ENCODE data around the gene ASS1. TPM values are rescaled to one million over a fixed set of nuclear protein-coding genes. Genes with fewer than 3 reads are reported as not detected.

The ASS1 gene
- total RNA-seq, 2 donors from 2014 or later, result not detected

- H3K4me1 Mint-ChIP-seq (ENCODE audit: low read depth in 2 of 2), result no peaks in the 10 kb centered on the region
- ATAC-seq (no peak), DNase-seq (ENCODE audit: low spot score) (no peak)
- H3K9me3 Mint-ChIP-seq, result no peaks in the 10 kb centered on the region
- H3K4me3 Mint-ChIP-seq, result no peak overlapping the region
- no peak overlapping the region for H3K27ac Mint-ChIP-seq
- H3K36me3 Mint-ChIP-seq, result no peaks in the 10 kb centered on the region
- peaks cover 19 to 22% of the 10 kb centered on the region in 2 donors for H3K27me3 Mint-ChIP-seq
Observed at GRCh38 chr9:130487500-130487899, 42.7 kb downstream of the ASS1 start.

GRCh38 chr9:130488621-130489330, 44.0 kb downstream of the ASS1 start:
- Mint-ChIP-seq H3K36me3 (no peaks in the 10 kb centered on the region), H3K4me1 (ENCODE audit: low read depth in 2 of 2) (no peaks in the 10 kb centered on the region), H3K27me3 (peaks cover 9 to 12% of the 10 kb centered on the region in 2 donors), H3K9me3 (no peaks in the 10 kb centered on the region), H3K27ac (no peak overlapping the region), H3K4me3 (no peak overlapping the region)
- DNase-seq (ENCODE audit: low spot score) (no peak), ATAC-seq (no peak)

GRCh38 chr9:130490981-130491380, 46.2 kb downstream of the ASS1 start:
- Mint-ChIP-seq H3K27ac (no peak overlapping the region), H3K36me3 (no peaks in the 10 kb centered on the region), H3K27me3 (peaks cover 0 to 5% of the 10 kb centered on the region in 2 donors), H3K9me3 (no peaks in the 10 kb centered on the region), H3K4me3 (no peak overlapping the region), H3K4me1 (ENCODE audit: low read depth in 2 of 2) (no peaks in the 10 kb centered on the region)
- DNase-seq (ENCODE audit: low spot score) (no peak), ATAC-seq (no peak)

- H3K27me3 Mint-ChIP-seq, result peaks cover 0 to 7% of the 10 kb centered on the region in 2 donors
- ATAC-seq, result no peak
- no peaks in the 10 kb centered on the region for H3K9me3 Mint-ChIP-seq
- H3K4me3 Mint-ChIP-seq, result no peak overlapping the region
- no peak overlapping the region for H3K27ac Mint-ChIP-seq
- H3K4me1 Mint-ChIP-seq (ENCODE audit: low read depth in 2 of 2), result no peaks in the 10 kb centered on the region
- H3K36me3 Mint-ChIP-seq, result no peaks in the 10 kb centered on the region
- DNase-seq (ENCODE audit: low spot score), result no peak
Observed at GRCh38 chr9:130491830-130492482, 47.2 kb downstream of the ASS1 start.

- ATAC-seq, result no peak
- no peaks in the 10 kb centered on the region for H3K36me3 Mint-ChIP-seq
- peaks cover 0 to 8% of the 10 kb centered on the region in 2 donors for H3K27me3 Mint-ChIP-seq
Observed at GRCh38 chr9:130493021-130493420, 48.3 kb downstream of the ASS1 start.

GRCh38 chr9:130493476-130493875, 48.7 kb downstream of the ASS1 start:
- ATAC-seq (no peak), DNase-seq (ENCODE audit: low spot score) (no peak)
- Mint-ChIP-seq H3K27me3 (peaks cover 0 to 8% of the 10 kb centered on the region in 2 donors), H3K9me3 (no peaks in the 10 kb centered on the region), H3K4me1 (ENCODE audit: low read depth in 2 of 2) (no peaks in the 10 kb centered on the region), H3K4me3 (no peak overlapping the region), H3K36me3 (no peaks in the 10 kb centered on the region), H3K27ac (no peak overlapping the region)

More at GRCh38 chr9:130493021-130493420, 48.3 kb downstream of the ASS1 start:
- no peaks in the 10 kb centered on the region for H3K9me3 Mint-ChIP-seq
- DNase-seq (ENCODE audit: low spot score), result no peak
- H3K27ac Mint-ChIP-seq, result no peak overlapping the region
- H3K4me1 Mint-ChIP-seq (ENCODE audit: low read depth in 2 of 2), result no peaks in the 10 kb centered on the region
- H3K4me3 Mint-ChIP-seq, result no peak overlapping the region

GRCh38 chr9:130495067-130495466, 50.3 kb downstream of the ASS1 start:
- peaks cover 0 to 8% of the 10 kb centered on the region in 2 donors for H3K27me3 Mint-ChIP-seq
- ATAC-seq (no peak), DNase-seq (ENCODE audit: low spot score) (no peak)
- no peak overlapping the region for H3K4me3 Mint-ChIP-seq
- H3K36me3 Mint-ChIP-seq, result no peaks in the 10 kb centered on the region
- no peak overlapping the region for H3K27ac Mint-ChIP-seq
- H3K4me1 Mint-ChIP-seq (ENCODE audit: low read depth in 2 of 2), result no peaks in the 10 kb centered on the region
- no peaks in the 10 kb centered on the region for H3K9me3 Mint-ChIP-seq

GRCh38 chr9:130497139-130497538, 52.4 kb downstream of the ASS1 start:
- Mint-ChIP-seq H3K9me3 (no peaks in the 10 kb centered on the region), H3K4me3 (no peak overlapping the region), H3K36me3 (no peaks in the 10 kb centered on the region), H3K27ac (no peak overlapping the region), H3K4me1 (ENCODE audit: low read depth in 2 of 2) (no peaks in the 10 kb centered on the region), H3K27me3 (peaks cover 0 to 8% of the 10 kb centered on the region in 2 donors)
- DNase-seq (ENCODE audit: low spot score), result no peak
- no peak for ATAC-seq

GRCh38 chr9:130498298-130498917, 53.6 kb downstream of the ASS1 start:
- DNase-seq (ENCODE audit: low spot score) (no peak), ATAC-seq (no peak)
- Mint-ChIP-seq H3K9me3 (no peaks in the 10 kb centered on the region), H3K27me3 (peaks cover 0 to 8% of the 10 kb centered on the region in 2 donors), H3K36me3 (no peaks in the 10 kb centered on the region), H3K4me3 (no peak overlapping the region), H3K27ac (no peak overlapping the region), H3K4me1 (ENCODE audit: low read depth in 2 of 2) (no peaks in the 10 kb centered on the region)

- Mint-ChIP-seq H3K9me3 (no peaks in the 10 kb centered on the region), H3K27me3 (peaks cover 0 to 8% of the 10 kb centered on the region in 2 donors), H3K36me3 (no peaks in the 10 kb centered on the region), H3K4me1 (ENCODE audit: low read depth in 2 of 2) (no peaks in the 10 kb centered on the region), H3K4me3 (no peak overlapping the region), H3K27ac (no peak overlapping the region)
- peak; percentile 20 to 22 for ATAC-seq
- no peak for DNase-seq (ENCODE audit: low spot score)
Observed at GRCh38 chr9:130498918-130499698, 54.3 kb downstream of the ASS1 start.

GRCh38 chr9:130499804-130500263, 55.1 kb downstream of the ASS1 start:
- Mint-ChIP-seq H3K27ac (no peak overlapping the region), H3K27me3 (peaks cover 0 to 8% of the 10 kb centered on the region in 2 donors), H3K4me3 (no peak overlapping the region), H3K36me3 (no peaks in the 10 kb centered on the region), H3K9me3 (no peaks in the 10 kb centered on the region), H3K4me1 (ENCODE audit: low read depth in 2 of 2) (no peaks in the 10 kb centered on the region)
- peak in 1 of 2 donors; percentile 22 for ATAC-seq
- no peak for DNase-seq (ENCODE audit: low spot score)

- ATAC-seq (no peak), DNase-seq (ENCODE audit: low spot score) (no peak)
- no peaks in the 10 kb centered on the region for H3K9me3 Mint-ChIP-seq
- no peaks in the 10 kb centered on the region for H3K4me1 Mint-ChIP-seq (ENCODE audit: low read depth in 2 of 2)
- peaks cover 0 to 7% of the 10 kb centered on the region in 2 donors for H3K27me3 Mint-ChIP-seq
- no peak overlapping the region for H3K27ac Mint-ChIP-seq
- no peak overlapping the region for H3K4me3 Mint-ChIP-seq
- no peaks in the 10 kb centered on the region for H3K36me3 Mint-ChIP-seq
Observed at GRCh38 chr9:130500340-130501180, 55.8 kb downstream of the ASS1 start.

GRCh38 chr9:130501639-130502038, 56.9 kb downstream of the ASS1 start:
- no peaks in the 10 kb centered on the region for H3K36me3 Mint-ChIP-seq
- DNase-seq (ENCODE audit: low spot score) (no peak), ATAC-seq (peak in 1 of 2 donors; percentile 46)
- H3K9me3 Mint-ChIP-seq, result no peaks in the 10 kb centered on the region
- no peaks in the 10 kb centered on the region for H3K4me1 Mint-ChIP-seq (ENCODE audit: low read depth in 2 of 2)
- H3K4me3 Mint-ChIP-seq, result no peak overlapping the region
- H3K27me3 Mint-ChIP-seq, result peaks cover 0 to 4% of the 10 kb centered on the region in 2 donors
- no peak overlapping the region for H3K27ac Mint-ChIP-seq
